Measurements from ENCODE around the gene CXCR4. TPM values are rescaled to one million over a fixed set of nuclear protein-coding genes. Genes with fewer than 3 reads are reported as not detected.

The CXCR4 gene
- total and polyA plus RNA-seq, 5 donors from 2014 or later = 536 to 2,224 (median 590) TPM

Other genes with a start within 250 kb of the CXCR4 start
- 27.7 TPM for gene MCM6, start 241.7 kb downstream of the CXCR4 start, total RNA-seq
- 10 to 100 TPM; 15.6 to 18.7 (median 18.0) TPM for gene MCM6, start 241.7 kb downstream of the CXCR4 start, polyA plus RNA-seq
- gene DARS1, start 132.5 kb downstream of the CXCR4 start, total RNA-seq = 51.8 TPM
- gene DARS1, start 132.5 kb downstream of the CXCR4 start, polyA plus RNA-seq = 100 to 1,000 TPM; 119 to 144 (median 130) TPM